Hepatocyte (in vitro differentiated cells): ENCODE data around the gene CASS4.

Experiments used
- EZH2 ChIP-seq: fragments of 200-600 bp; sonication (generic); IDR thresholded peaks from 2 replicates; pipeline ENCODE4 v1.6.1; 2016; ENCODE audit warnings: antibody characterized with exemption, mild to moderate bottlenecking, borderline replicate concordance
- TF ChIP-seq, protein P1 (sequence below): fragments of 200-600 bp; sonication (generic); IDR thresholded peaks from 2 replicates; pipeline ENCODE4 v1.5.1; 2016; ENCODE audit warnings: antibody characterized with exemption, mild to moderate bottlenecking; ENCODE audit not compliant: poor library complexity

DNA sequence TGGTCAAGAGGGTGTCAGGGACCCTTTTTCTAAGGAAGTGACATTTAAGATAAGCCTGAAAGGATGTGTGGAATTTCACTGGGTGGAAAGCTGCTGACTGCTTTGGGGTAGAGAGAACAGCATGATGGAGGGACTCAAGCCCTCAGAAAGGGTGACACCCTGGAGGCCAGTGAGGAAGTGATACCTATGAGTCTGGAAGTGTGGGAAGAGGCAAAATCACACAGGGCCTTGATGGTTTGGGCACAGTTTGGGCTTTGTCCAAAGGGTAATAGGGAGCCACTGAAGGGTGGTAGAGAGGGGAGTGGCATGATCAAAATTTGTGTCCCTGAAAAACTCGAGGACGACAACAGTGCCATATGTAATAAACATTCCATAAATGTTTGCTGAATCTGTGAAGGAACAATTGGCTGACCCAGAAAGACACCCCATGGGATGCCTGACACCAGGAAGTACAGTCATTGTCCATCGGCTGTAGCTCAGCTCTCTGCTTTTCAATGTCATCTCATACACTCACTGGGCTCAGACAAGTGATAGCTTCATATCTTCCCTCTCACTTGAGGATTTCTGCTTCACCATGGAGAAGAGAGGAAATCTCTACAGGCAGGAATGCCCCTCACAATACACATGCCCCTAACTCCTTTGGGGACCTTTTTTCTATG, 21.3 kb downstream of the CASS4 start:
- TF ChIP-seq, protein P1, sequence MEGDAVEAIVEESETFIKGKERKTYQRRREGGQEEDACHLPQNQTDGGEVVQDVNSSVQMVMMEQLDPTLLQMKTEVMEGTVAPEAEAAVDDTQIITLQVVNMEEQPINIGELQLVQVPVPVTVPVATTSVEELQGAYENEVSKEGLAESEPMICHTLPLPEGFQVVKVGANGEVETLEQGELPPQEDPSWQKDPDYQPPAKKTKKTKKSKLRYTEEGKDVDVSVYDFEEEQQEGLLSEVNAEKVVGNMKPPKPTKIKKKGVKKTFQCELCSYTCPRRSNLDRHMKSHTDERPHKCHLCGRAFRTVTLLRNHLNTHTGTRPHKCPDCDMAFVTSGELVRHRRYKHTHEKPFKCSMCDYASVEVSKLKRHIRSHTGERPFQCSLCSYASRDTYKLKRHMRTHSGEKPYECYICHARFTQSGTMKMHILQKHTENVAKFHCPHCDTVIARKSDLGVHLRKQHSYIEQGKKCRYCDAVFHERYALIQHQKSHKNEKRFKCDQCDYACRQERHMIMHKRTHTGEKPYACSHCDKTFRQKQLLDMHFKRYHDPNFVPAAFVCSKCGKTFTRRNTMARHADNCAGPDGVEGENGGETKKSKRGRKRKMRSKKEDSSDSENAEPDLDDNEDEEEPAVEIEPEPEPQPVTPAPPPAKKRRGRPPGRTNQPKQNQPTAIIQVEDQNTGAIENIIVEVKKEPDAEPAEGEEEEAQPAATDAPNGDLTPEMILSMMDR: no peak
- TF ChIP-seq EZH2: no peak
